BLaER1 (cell line): ENCODE measurements around the gene PLCB4.
A peak's percentile ranks its signal among the peaks of the same experiment; 100 is the strongest.

Experiments used
- H3K27ac ChIP-seq: shearing (Covaris generic); formaldehyde crosslinking; 2 replicates; pipeline ENCODE4 v1.8.1; 2022
- H3K27me3 ChIP-seq: shearing (Covaris generic); formaldehyde crosslinking; 2 replicates; pipeline ENCODE4 v1.8.1; 2022
- H3K36me3 ChIP-seq: shearing (Covaris generic); formaldehyde crosslinking; 2 replicates; pipeline ENCODE4 v1.8.1; 2022
- H3K4me1 ChIP-seq: shearing (Covaris generic); formaldehyde crosslinking; 2 replicates; pipeline ENCODE4 v1.8.1; 2022
- H3K4me2 ChIP-seq: shearing (Covaris generic); formaldehyde crosslinking; 2 replicates; pipeline ENCODE4 v1.8.1; 2022
- H3K4me3 ChIP-seq: shearing (Covaris generic); formaldehyde crosslinking; 2 replicates; pipeline ENCODE4 v1.8.1; 2022
- H3K9ac ChIP-seq: shearing (Covaris generic); formaldehyde crosslinking; 2 replicates; pipeline ENCODE4 v1.8.1; 2022
- H3K9me3 ChIP-seq: shearing (Covaris generic); formaldehyde crosslinking; 2 replicates; pipeline ENCODE4 v1.8.1; 2022
- H4K20me1 ChIP-seq: shearing (Covaris generic); formaldehyde crosslinking; 2 replicates; pipeline ENCODE4 v1.8.1; 2022
- Cebpa-rat ChIP-seq: shearing (Covaris generic); IDR thresholded peaks from 2 replicates; pipeline ENCODE4 v1.8.1; 2022

Gene PLCB4

GRCh38 chr20:9353916-9354276 lies 285.0 kb downstream of the PLCB4 start:
- Histone ChIP-seq H3K27ac (no peak overlapping the region), H3K9me3 (no peaks in the 10 kb centered on the region), H4K20me1 (no peaks in the 10 kb centered on the region), H3K9ac (no peak overlapping the region), H3K4me2 (no peak overlapping the region), H3K4me1 (peaks cover 13% of the 10 kb centered on the region), H3K36me3 (no peaks in the 10 kb centered on the region), H3K27me3 (no peaks in the 10 kb centered on the region), H3K4me3 (no peak overlapping the region)
- TF ChIP-seq Cebpa-rat: no peak

- Histone ChIP-seq H3K36me3 (no peaks in the 10 kb centered on the region), H3K9ac (no peak overlapping the region), H3K27ac (no peak overlapping the region), H3K27me3 (no peaks in the 10 kb centered on the region), H3K4me3 (no peak overlapping the region), H3K4me2 (no peak overlapping the region), H4K20me1 (no peaks in the 10 kb centered on the region), H3K4me1 (peaks cover 20% of the 10 kb centered on the region), H3K9me3 (no peaks in the 10 kb centered on the region)
- no peak for TF ChIP-seq Cebpa-rat
Observed at GRCh38 chr20:9354579-9354978, 285.7 kb downstream of the PLCB4 start.

GRCh38 chr20:9358001-9358400 lies 289.1 kb downstream of the PLCB4 start:
- Histone ChIP-seq H3K9me3 (no peaks in the 10 kb centered on the region), H4K20me1 (no peaks in the 10 kb centered on the region), H3K4me2 (no peak overlapping the region), H3K36me3 (no peaks in the 10 kb centered on the region), H3K27ac (no peak overlapping the region), H3K4me3 (no peak overlapping the region), H3K9ac (no peak overlapping the region), H3K27me3 (no peaks in the 10 kb centered on the region), H3K4me1 (peaks cover 40% of the 10 kb centered on the region)
- no peak for TF ChIP-seq Cebpa-rat

- Histone ChIP-seq H3K27ac (peak overlapping the region; percentile 50), H3K27me3 (no peaks in the 10 kb centered on the region), H3K36me3 (no peaks in the 10 kb centered on the region), H3K9me3 (no peaks in the 10 kb centered on the region), H3K4me3 (peak overlapping the region; percentile 20; the same call in 1 of the 2 replicates), H3K9ac (peak overlapping the region; percentile 15; the same call in 1 of the 2 replicates), H3K4me2 (peak overlapping the region; percentile 76), H3K4me1 (peaks cover 36% of the 10 kb centered on the region), H4K20me1 (no peaks in the 10 kb centered on the region)
- TF ChIP-seq Cebpa-rat: no peak
Observed at GRCh38 chr20:9359561-9360308, 290.8 kb downstream of the PLCB4 start.

DNA sequence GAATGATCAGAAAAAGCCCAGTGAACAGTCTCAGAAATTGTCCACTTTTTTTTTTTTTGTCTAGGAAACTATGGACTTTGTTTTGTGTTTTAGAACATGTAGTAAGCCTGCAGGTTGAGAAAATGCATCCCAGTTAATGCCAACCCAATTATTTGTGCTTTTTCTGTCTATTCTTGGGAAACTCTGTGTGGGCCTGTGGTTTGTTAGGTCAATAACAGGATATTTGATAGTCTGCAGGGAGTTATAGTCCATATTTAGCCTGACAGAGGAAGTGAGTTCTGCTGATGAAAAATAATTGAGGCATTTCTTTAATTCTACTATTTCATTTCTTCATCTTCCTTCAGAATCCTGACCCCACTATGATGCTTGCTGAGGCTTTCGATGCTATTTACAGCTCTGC lies 291.5 kb downstream of the PLCB4 start:
- peak overlapping the region; percentile 15; the same call in 1 of the 2 replicates for H3K9ac ChIP-seq
- H3K9me3 ChIP-seq: no peaks in the 10 kb centered on the region
- H3K4me1 ChIP-seq: peaks cover 36% of the 10 kb centered on the region
- H4K20me1 ChIP-seq: no peaks in the 10 kb centered on the region
- peak overlapping the region; percentile 50 for H3K27ac ChIP-seq
- no peaks in the 10 kb centered on the region for H3K36me3 ChIP-seq
- no peaks in the 10 kb centered on the region for H3K27me3 ChIP-seq
- peak overlapping the region; percentile 76 for H3K4me2 ChIP-seq
- no peak for TF ChIP-seq Cebpa-rat
- peak overlapping the region; percentile 20; the same call in 1 of the 2 replicates for H3K4me3 ChIP-seq

DNA sequence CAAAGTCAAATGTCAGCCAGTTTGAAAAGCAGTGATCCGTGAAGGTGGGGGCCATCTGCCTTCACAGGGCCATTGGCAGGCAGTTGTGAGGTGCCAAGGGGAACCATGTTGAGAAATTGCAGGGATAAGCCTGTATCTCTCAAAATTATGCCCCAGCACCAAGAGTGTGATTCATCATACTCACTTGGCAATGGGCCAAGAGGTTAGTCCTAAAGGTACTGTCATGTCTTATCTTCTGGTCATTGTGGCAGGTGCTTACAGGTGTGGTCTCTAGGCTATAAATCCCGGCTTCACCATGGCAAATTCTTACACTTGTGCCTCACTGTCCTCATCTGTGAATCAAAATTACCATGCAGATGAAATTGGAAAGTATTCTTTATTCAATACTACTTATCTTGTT lies 294.8 kb downstream of the PLCB4 start:
- H3K9me3 ChIP-seq: no peaks in the 10 kb centered on the region
- peaks cover 34% of the 10 kb centered on the region for H3K4me1 ChIP-seq
- H3K27ac ChIP-seq: no peak overlapping the region
- no peak for TF ChIP-seq Cebpa-rat
- no peaks in the 10 kb centered on the region for H3K27me3 ChIP-seq
- no peaks in the 10 kb centered on the region for H4K20me1 ChIP-seq
- H3K9ac ChIP-seq: no peak overlapping the region
- H3K4me2 ChIP-seq: no peak overlapping the region
- no peak overlapping the region for H3K4me3 ChIP-seq
- no peaks in the 10 kb centered on the region for H3K36me3 ChIP-seq

DNA sequence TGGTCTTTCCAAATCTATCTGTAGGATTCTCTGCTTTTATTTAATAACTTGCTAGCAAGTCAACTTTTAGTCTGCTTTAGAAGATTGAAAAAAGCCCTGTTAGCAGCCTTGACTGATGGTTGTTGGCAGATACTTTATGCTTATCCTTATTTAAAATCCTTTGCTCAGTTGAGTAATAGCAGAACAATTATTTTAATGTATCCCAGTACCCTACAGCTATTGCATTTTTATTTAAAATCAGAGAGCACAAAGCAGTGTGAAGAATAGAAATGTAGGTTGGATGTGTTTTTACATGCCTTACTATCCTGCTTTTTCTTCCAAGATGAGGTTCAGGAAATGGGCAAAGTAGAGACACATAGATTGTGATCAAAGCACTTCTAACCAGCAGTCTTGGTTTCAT lies 298.4 kb downstream of the PLCB4 start:
- no peak for TF ChIP-seq Cebpa-rat
- Histone ChIP-seq H3K27ac (no peak overlapping the region), H3K4me1 (peaks cover 10% of the 10 kb centered on the region), H3K9me3 (no peaks in the 10 kb centered on the region), H3K4me3 (no peak overlapping the region), H3K36me3 (no peaks in the 10 kb centered on the region), H3K9ac (no peak overlapping the region), H3K27me3 (no peaks in the 10 kb centered on the region), H4K20me1 (no peaks in the 10 kb centered on the region), H3K4me2 (no peak overlapping the region)

DNA sequence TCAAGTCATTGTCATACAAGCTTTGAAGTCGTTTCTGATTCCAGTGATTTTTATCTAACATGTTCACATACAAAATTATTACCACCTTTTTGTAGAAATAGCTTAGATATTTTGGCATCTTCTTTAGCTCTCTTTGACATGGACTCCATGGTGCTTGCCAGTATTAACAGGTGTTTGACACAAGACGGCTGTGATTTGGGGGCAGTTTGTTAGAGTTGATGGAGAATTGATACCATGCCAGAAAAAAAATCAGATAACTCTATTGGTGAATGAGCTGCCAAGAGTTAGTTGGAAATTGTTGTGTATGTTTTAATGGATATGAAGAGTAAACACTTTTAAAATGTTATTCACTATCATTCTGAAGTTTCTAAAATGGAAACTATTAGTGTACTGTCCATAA lies 298.9 kb downstream of the PLCB4 start:
- Histone ChIP-seq H3K27me3 (no peaks in the 10 kb centered on the region), H3K9me3 (no peaks in the 10 kb centered on the region), H3K27ac (no peak overlapping the region), H3K4me3 (no peak overlapping the region), H3K4me2 (no peak overlapping the region), H3K36me3 (no peaks in the 10 kb centered on the region), H4K20me1 (no peaks in the 10 kb centered on the region), H3K9ac (no peak overlapping the region), H3K4me1 (peaks cover 10% of the 10 kb centered on the region)
- TF ChIP-seq Cebpa-rat: no peak

DNA sequence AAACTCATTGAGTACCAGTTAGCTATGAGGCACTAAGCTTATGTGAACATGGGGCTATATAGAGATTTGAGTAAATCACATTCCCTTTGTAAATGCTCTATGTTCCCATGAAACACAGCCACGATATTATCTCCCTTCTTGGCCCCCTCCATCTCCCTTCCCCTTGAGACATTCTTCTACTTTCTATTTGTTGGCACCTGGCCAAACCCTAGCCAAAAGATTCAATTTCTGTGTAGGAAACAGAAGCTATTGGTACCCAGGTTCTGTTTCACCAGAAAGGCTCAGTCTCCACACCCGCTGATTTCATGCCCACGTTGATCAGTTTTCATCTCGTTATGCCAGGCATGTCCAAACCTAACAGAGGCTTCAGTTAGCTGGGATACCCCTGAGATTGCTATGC lies 300.0 kb downstream of the PLCB4 start:
- no peak overlapping the region for H3K4me3 ChIP-seq
- no peak for TF ChIP-seq Cebpa-rat
- H3K9ac ChIP-seq: no peak overlapping the region
- no peak overlapping the region for H3K27ac ChIP-seq
- H3K9me3 ChIP-seq: no peaks in the 10 kb centered on the region
- peak overlapping the region; percentile 10; the same call in 1 of the 2 replicates for H3K4me2 ChIP-seq
- peaks cover 20% of the 10 kb centered on the region for H3K4me1 ChIP-seq
- H3K36me3 ChIP-seq: no peaks in the 10 kb centered on the region
- H4K20me1 ChIP-seq: no peaks in the 10 kb centered on the region
- no peaks in the 10 kb centered on the region for H3K27me3 ChIP-seq

DNA sequence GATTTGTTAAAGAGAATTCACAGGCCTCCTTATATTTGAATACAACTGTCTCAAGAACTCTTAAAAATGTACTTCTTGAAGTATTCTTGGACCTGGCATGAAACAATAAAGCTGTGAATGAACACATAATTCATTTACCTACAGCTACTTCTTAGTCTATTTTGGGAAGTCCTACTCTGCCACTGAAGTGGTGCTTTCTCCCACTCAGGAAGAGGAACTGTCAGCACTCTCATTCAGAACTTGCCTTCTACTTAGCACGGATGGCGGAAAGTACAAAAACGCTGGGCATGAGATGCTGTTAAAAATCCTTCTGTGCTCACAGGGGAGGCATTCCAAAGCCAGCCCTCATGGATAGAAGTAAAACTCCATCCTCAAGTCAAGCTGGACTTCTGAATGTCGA lies 300.7 kb downstream of the PLCB4 start:
- Histone ChIP-seq H3K27ac (no peak overlapping the region), H4K20me1 (no peaks in the 10 kb centered on the region), H3K36me3 (no peaks in the 10 kb centered on the region), H3K4me2 (no peak overlapping the region), H3K9me3 (no peaks in the 10 kb centered on the region), H3K9ac (no peak overlapping the region), H3K4me1 (peaks cover 24% of the 10 kb centered on the region), H3K4me3 (no peak overlapping the region), H3K27me3 (no peaks in the 10 kb centered on the region)
- no peak for TF ChIP-seq Cebpa-rat

DNA sequence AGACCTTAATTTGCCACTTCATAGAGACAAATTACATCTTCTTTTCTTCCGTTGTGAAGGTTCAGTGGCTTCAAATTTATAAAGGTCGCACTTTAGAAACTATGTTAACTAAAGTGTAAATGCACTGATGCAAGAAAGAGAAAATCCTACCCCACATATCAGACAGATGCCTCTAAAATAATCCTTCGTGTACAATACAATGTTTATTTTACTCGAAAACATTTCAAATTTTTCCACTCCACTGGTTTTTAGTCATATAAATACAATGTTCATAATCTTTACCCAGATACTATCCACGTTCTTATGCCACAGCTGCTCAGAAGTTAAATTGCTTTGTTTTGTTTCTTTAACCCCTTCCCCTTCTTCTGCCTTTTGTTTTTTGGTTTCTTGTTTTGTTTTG lies 305.2 kb downstream of the PLCB4 start:
- Histone ChIP-seq H3K27me3 (no peaks in the 10 kb centered on the region), H3K27ac (peak overlapping the region; percentile 47), H3K36me3 (no peaks in the 10 kb centered on the region), H4K20me1 (no peaks in the 10 kb centered on the region), H3K4me1 (peaks cover 33% of the 10 kb centered on the region), H3K4me3 (no peak overlapping the region), H3K4me2 (peak overlapping the region; percentile 48), H3K9ac (no peak overlapping the region), H3K9me3 (no peaks in the 10 kb centered on the region)
- TF ChIP-seq Cebpa-rat: no peak
